ENCODE measurements around the gene SIGLEC14. TPM values are rescaled to one million over a fixed set of nuclear protein-coding genes. Genes with fewer than 3 reads are reported as not detected.
"Not testable (repeated sequence)": the region's sequence is repeated elsewhere in the genome, so short reads cannot be mapped to it uniquely, and the experiment has no call there.

The SIGLEC14 gene
- total RNA-seq, 1 experiment from 2014 or later: not detected

GRCh38 chr19:51632126-51632525 lies 14.5 kb downstream of the SIGLEC14 start:
- Mint-ChIP-seq H3K27me3 (ENCODE audit: unreplicated experiment) (peaks cover 26% of the 10 kb centered on the region), H3K4me3 (ENCODE audit: low read depth, unreplicated experiment) (no peak overlapping the region), H3K9me3 (ENCODE audit: low read depth, unreplicated experiment) (no peaks in the 10 kb centered on the region), H3K36me3 (ENCODE audit: insufficient read depth, unreplicated experiment) (no peaks in the 10 kb centered on the region), H3K4me1 (ENCODE audit: low read depth, unreplicated experiment) (no peaks in the 10 kb centered on the region), H3K27ac (ENCODE audit: unreplicated experiment) (no peak overlapping the region)
- TF ChIP-seq CTCF (IDR thresholded peaks at IDR 0.05; ENCODE audit: unreplicated experiment): no peak
- intact Hi-C loops (cut with micrococcal nuclease; ENCODE audit: unreplicated experiment): no loop called here
- no TSS peak for BruUV-seq (replicated peaks)
- DNase-seq: no peak
- CTCF ChIA-PET: no interaction called here

DNA sequence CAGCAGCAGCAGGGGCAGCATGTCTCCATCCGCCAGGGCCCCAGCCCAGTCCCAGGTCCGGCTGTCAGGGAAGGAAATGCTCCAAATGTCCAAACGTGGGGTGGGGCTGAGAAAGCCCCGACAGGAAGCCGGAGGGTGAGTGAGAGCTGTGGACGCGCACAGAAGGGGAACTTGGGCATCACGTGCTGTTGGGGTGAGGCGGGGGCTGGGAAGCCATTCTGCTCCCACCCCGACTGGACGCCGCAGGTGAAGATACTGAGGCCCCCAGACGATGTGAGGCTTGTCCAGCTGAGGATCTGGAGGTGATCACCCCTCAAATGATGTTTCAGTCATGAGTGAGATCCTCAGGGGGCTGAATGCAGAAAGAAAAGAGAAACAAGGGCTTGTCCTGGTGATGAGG lies 16.3 kb downstream of the SIGLEC14 start, which contains the start of gene SIGLEC5:
SIGLEC5 (minus strand) TSS at position 87 of the 400 bp plus-strand sequence; CDS start at position 21, 66 bp downstream.
- BruUV-seq (replicated peaks); H3K9me3 Mint-ChIP-seq (ENCODE audit: low read depth, unreplicated experiment); DNase-seq; intact Hi-C loops (cut with micrococcal nuclease; ENCODE audit: unreplicated experiment); CTCF ChIA-PET; H3K4me1 Mint-ChIP-seq (ENCODE audit: low read depth, unreplicated experiment); H3K27ac Mint-ChIP-seq (ENCODE audit: unreplicated experiment); H3K36me3 Mint-ChIP-seq (ENCODE audit: insufficient read depth, unreplicated experiment); H3K4me3 Mint-ChIP-seq (ENCODE audit: low read depth, unreplicated experiment): not testable (repeated sequence)
- H3K27me3 Mint-ChIP-seq (ENCODE audit: unreplicated experiment): peaks cover 44% of the 10 kb centered on the region

GRCh38 chr19:51628153-51628939 lies 18.3 kb downstream of the SIGLEC14 start:
- DNase-seq: no peak
- H3K4me3 Mint-ChIP-seq (ENCODE audit: low read depth, unreplicated experiment): no peak overlapping the region
- CTCF ChIA-PET: interaction anchor here (0.7 kb wide), 1 partner anchor 289 kb away, joined by 4 read pairs; no protein-coding TSS in a partner anchor
- BruUV-seq (replicated peaks): no TSS peak
- intact Hi-C loops (cut with micrococcal nuclease; ENCODE audit: unreplicated experiment): no loop called here
- H3K36me3 Mint-ChIP-seq (ENCODE audit: insufficient read depth, unreplicated experiment): no peaks in the 10 kb centered on the region
- no peak for TF ChIP-seq CTCF (IDR thresholded peaks at IDR 0.05; ENCODE audit: unreplicated experiment)
- peaks cover 64% of the 10 kb centered on the region for H3K27me3 Mint-ChIP-seq (ENCODE audit: unreplicated experiment)
- no peaks in the 10 kb centered on the region for H3K9me3 Mint-ChIP-seq (ENCODE audit: low read depth, unreplicated experiment)
- H3K27ac Mint-ChIP-seq (ENCODE audit: unreplicated experiment): no peak overlapping the region
- no peaks in the 10 kb centered on the region for H3K4me1 Mint-ChIP-seq (ENCODE audit: low read depth, unreplicated experiment)

- H3K4me1 Mint-ChIP-seq (ENCODE audit: low read depth, unreplicated experiment): no peaks in the 10 kb centered on the region
- BruUV-seq (replicated peaks): no TSS peak
- TF ChIP-seq CTCF (IDR thresholded peaks at IDR 0.05; ENCODE audit: unreplicated experiment): no peak
- no peak for DNase-seq
- no peaks in the 10 kb centered on the region for H3K9me3 Mint-ChIP-seq (ENCODE audit: low read depth, unreplicated experiment)
- CTCF ChIA-PET: no interaction called here
- peaks cover 70% of the 10 kb centered on the region for H3K27me3 Mint-ChIP-seq (ENCODE audit: unreplicated experiment)
- no peak overlapping the region for H3K27ac Mint-ChIP-seq (ENCODE audit: unreplicated experiment)
- no peaks in the 10 kb centered on the region for H3K36me3 Mint-ChIP-seq (ENCODE audit: insufficient read depth, unreplicated experiment)
- H3K4me3 Mint-ChIP-seq (ENCODE audit: low read depth, unreplicated experiment): no peak overlapping the region
- intact Hi-C loops (cut with micrococcal nuclease; ENCODE audit: unreplicated experiment): loop anchor here (2.0 kb wide), 1 partner anchor 19 kb away; the partner anchor contains the start of gene SIGLEC14
Observed at GRCh38 chr19:51627491-51628138, 19.0 kb downstream of the SIGLEC14 start.
